ENCODE results near the gene RECQL5.
"Not testable (repeated sequence)": the region's sequence is repeated elsewhere in the genome, so short reads cannot be mapped to it uniquely, and the experiment has no call there.

Gene RECQL5

GRCh38 chr17:75590314-75590761, 76.6 kb downstream of the RECQL5 start:
- no peak for TF ChIP-seq CTCF (IDR thresholded peaks at IDR 0.05; ENCODE audit: insufficient read depth, low read depth, low read length, missing control alignments)
- H3K4me3 ChIP-seq (ENCODE audit: low read length): no peak overlapping the region
- DNase-seq (ENCODE audit: low read depth): no peak

- TF ChIP-seq CTCF (IDR thresholded peaks at IDR 0.05; ENCODE audit: insufficient read depth, low read depth, low read length, missing control alignments): no peak
- no peak overlapping the region for H3K4me3 ChIP-seq (ENCODE audit: low read length)
- DNase-seq (ENCODE audit: low read depth): no peak
Measured at GRCh38 chr17:75589919-75590303, 77.0 kb downstream of the RECQL5 start.

- peak; percentile 84 for DNase-seq (ENCODE audit: low read depth)
- peak overlapping the region; percentile 46 for H3K4me3 ChIP-seq (ENCODE audit: low read length)
- no peak for TF ChIP-seq CTCF (IDR thresholded peaks at IDR 0.05; ENCODE audit: insufficient read depth, low read depth, low read length, missing control alignments)
Measured at GRCh38 chr17:75589012-75589918, 77.7 kb downstream of the RECQL5 start.

- no peak for TF ChIP-seq CTCF (IDR thresholded peaks at IDR 0.05; ENCODE audit: insufficient read depth, low read depth, low read length, missing control alignments)
- H3K4me3 ChIP-seq (ENCODE audit: low read length): no peak overlapping the region
- no peak for DNase-seq (ENCODE audit: low read depth)
Measured at GRCh38 chr17:75588596-75589011, 78.3 kb downstream of the RECQL5 start.

GRCh38 chr17:75587675-75588595, 79.0 kb downstream of the RECQL5 start, which contains the start of gene MYO15B:
TSS of gene MYO15B (plus strand) at chr17:75587800. CDS start at chr17:75588058, 258 bp downstream.
- no peak within 1 kb of the TSS for H3K4me3 ChIP-seq (ENCODE audit: low read length)
- TF ChIP-seq CTCF (IDR thresholded peaks at IDR 0.05; ENCODE audit: insufficient read depth, low read depth, low read length, missing control alignments): no peak
- no peak for DNase-seq (ENCODE audit: low read depth)

- DNase-seq (ENCODE audit: low read depth): no peak
- H3K4me3 ChIP-seq (ENCODE audit: low read length): no peak overlapping the region
- no peak for TF ChIP-seq CTCF (IDR thresholded peaks at IDR 0.05; ENCODE audit: insufficient read depth, low read depth, low read length, missing control alignments)
Measured at GRCh38 chr17:75584849-75585175, 82.1 kb downstream of the RECQL5 start.

GRCh38 chr17:75583197-75583596, 83.8 kb downstream of the RECQL5 start:
- H3K4me3 ChIP-seq (ENCODE audit: low read length); DNase-seq (ENCODE audit: low read depth): not testable (repeated sequence)

- DNase-seq (ENCODE audit: low read depth); H3K4me3 ChIP-seq (ENCODE audit: low read length): not testable (repeated sequence)
Measured at GRCh38 chr17:75581121-75581725, 85.7 kb downstream of the RECQL5 start.

Data from epithelial cell of esophagus (primary cell).